H9 (cell line): ENCODE results near the gene PDE12. TPM values are rescaled to one million over a fixed set of nuclear protein-coding genes. Genes with fewer than 3 reads are reported as not detected.
A peak's percentile ranks its signal among the peaks of the same experiment; 100 is the strongest.

Source experiments
- DNase-seq: peaks from one replicate; pipeline ENCODE4 v3.0.0-alpha.2; 2017
- H2AFZ ChIP-seq: one replicate; pipeline ENCODE4 v1.6.1; 2013; ENCODE audit warnings: mild to moderate bottlenecking, low read length, control low read depth, moderate library complexity
- H2AK5ac ChIP-seq: 2 replicates; pipeline ENCODE4 v1.6.1; 2013; ENCODE audit warnings: low read length, control low read depth, mixed read lengths; ENCODE audit not compliant: insufficient read length
- H2BK120ac ChIP-seq: one replicate; pipeline ENCODE4 v1.6.1; 2013; ENCODE audit warnings: low read depth, mild to moderate bottlenecking, low read length, control low read depth, inconsistent platforms; ENCODE audit not compliant: poor library complexity, severe bottlenecking
- H2BK12ac ChIP-seq: 2 replicates; pipeline ENCODE4 v1.6.1; 2013; ENCODE audit warnings: low read length, control low read depth, mixed read lengths, low read depth; ENCODE audit not compliant: insufficient read length
- H2BK15ac ChIP-seq: 2 replicates; pipeline ENCODE4 v1.6.1; 2013; ENCODE audit warnings: low read depth, low read length, control low read depth
- H2BK20ac ChIP-seq: one replicate; pipeline ENCODE4 v1.6.1; 2013; ENCODE audit warnings: low read depth, mild to moderate bottlenecking, low read length, control low read depth, inconsistent platforms; ENCODE audit not compliant: poor library complexity, severe bottlenecking
- H2BK5ac ChIP-seq: 2 replicates; pipeline ENCODE4 v1.6.1; 2013; ENCODE audit warnings: low read length, control low read depth, mixed read lengths; ENCODE audit not compliant: insufficient read length
- H3K14ac ChIP-seq: 2 replicates; pipeline ENCODE4 v1.6.1; 2013; ENCODE audit warnings: low read length, control low read depth; ENCODE audit not compliant: insufficient read depth
- H3K18ac ChIP-seq: 2 replicates; pipeline ENCODE4 v1.6.1; 2013; ENCODE audit warnings: low read depth, mild to moderate bottlenecking, mixed read lengths, low read length, control low read depth; ENCODE audit not compliant: insufficient read length
- H3K23ac ChIP-seq: 2 replicates; pipeline ENCODE4 v1.6.1; 2013; ENCODE audit warnings: low read length, control low read depth, mixed read lengths, low read depth; ENCODE audit not compliant: insufficient read length
- H3K23me2 ChIP-seq: 2 replicates; pipeline ENCODE4 v1.6.1; 2013; ENCODE audit warnings: low read depth, mild to moderate bottlenecking, mixed read lengths, low read length, control low read depth; ENCODE audit not compliant: insufficient read length, poor library complexity, severe bottlenecking
- H3K27ac ChIP-seq: 2 replicates; pipeline ENCODE4 v1.5.1; 2013; ENCODE audit warnings: low read length, control low read depth, mixed read lengths, low read depth; ENCODE audit not compliant: insufficient read length
- H3K27me3 ChIP-seq: 2 replicates; pipeline ENCODE4 v1.6.1; 2013; ENCODE audit warnings: low read length, control low read depth, inconsistent platforms; ENCODE audit not compliant: insufficient read depth
- H3K4ac ChIP-seq: 2 replicates; pipeline ENCODE4 v1.6.1; 2013; ENCODE audit warnings: low read depth, mild to moderate bottlenecking, control low read depth, inconsistent platforms, low read length, moderate library complexity
- H3K4me1 ChIP-seq: 2 replicates; pipeline ENCODE4 v1.6.1; 2013; ENCODE audit warnings: low read length, control low read depth, inconsistent platforms; ENCODE audit not compliant: insufficient read depth
- H3K4me2 ChIP-seq: 2 replicates; pipeline ENCODE4 v1.6.1; 2013; ENCODE audit warnings: low read length, control low read depth, mixed read lengths; ENCODE audit not compliant: insufficient read length, insufficient read depth
- H3K56ac ChIP-seq: 2 replicates; pipeline ENCODE4 v1.6.1; 2013; ENCODE audit warnings: low read depth, mild to moderate bottlenecking, mixed read lengths, low read length, control low read depth; ENCODE audit not compliant: insufficient read length
- H3K79me1 ChIP-seq: 2 replicates; pipeline ENCODE4 v1.6.1; 2013; ENCODE audit warnings: low read depth, mild to moderate bottlenecking, moderate library complexity, low read length, control low read depth, inconsistent platforms; ENCODE audit not compliant: insufficient read depth, poor library complexity, severe bottlenecking
- H3K79me2 ChIP-seq: 2 replicates; pipeline ENCODE4 v1.6.1; 2013; ENCODE audit warnings: low read length, control low read depth, inconsistent platforms; ENCODE audit not compliant: insufficient read depth
- H3K9ac ChIP-seq: 2 replicates; pipeline ENCODE4 v1.6.1; 2013; ENCODE audit warnings: low read length, control low read depth, mixed read lengths; ENCODE audit not compliant: insufficient read length; ENCODE audit errors: extremely low read depth
- H3K9me3 ChIP-seq: one replicate; pipeline ENCODE4 v1.6.1; 2013; ENCODE audit warnings: low read depth, low read length, inconsistent platforms; ENCODE audit not compliant: control insufficient read depth
- H3T11ph ChIP-seq: one replicate; pipeline ENCODE4 v1.6.1; 2013; ENCODE audit warnings: mild to moderate bottlenecking, low read length, control low read depth, inconsistent platforms
- H4K20me1 ChIP-seq: one replicate; pipeline ENCODE4 v1.6.1; 2013; ENCODE audit not compliant: control insufficient read depth, insufficient read length, insufficient read depth
- H4K5ac ChIP-seq: 2 replicates; pipeline ENCODE4 v1.6.1; 2013; ENCODE audit warnings: low read depth, mild to moderate bottlenecking, mixed read lengths, low read length, control low read depth; ENCODE audit not compliant: insufficient read length
- H4K8ac ChIP-seq: replicated peaks from 2 replicates; pipeline ENCODE4 v1.6.1; 2013; ENCODE audit warnings: low read length, control low read depth, mixed read lengths, low read depth; ENCODE audit not compliant: insufficient read length
- H4K91ac ChIP-seq: 2 replicates; pipeline ENCODE4 v1.6.1; 2013; ENCODE audit warnings: low read depth, mild to moderate bottlenecking, moderate library complexity, mixed read lengths, low read length, control low read depth; ENCODE audit not compliant: insufficient read length
- H3K27ac Mint-ChIP-seq, 3 experiments: 2 replicates in 2 of 3; 3 replicates in 1 of 3; pipeline ENCODE4 v1.8.0; 2020 to 2021; ENCODE audit warnings: mixed read lengths in 3 of 3, mild to moderate bottlenecking in 1 of 3, moderate library complexity in 1 of 3
- H3K27me3 Mint-ChIP-seq: 2 replicates; pipeline ENCODE4 v1.8.0; 2021; ENCODE audit warnings: low read depth, mild to moderate bottlenecking, moderate library complexity, mixed read lengths
- H3K36me3 Mint-ChIP-seq, 3 experiments: 2 replicates in 2 of 3; 3 replicates in 1 of 3; pipeline ENCODE4 v1.8.0; 2020 to 2021; ENCODE audit warnings: low read depth in 3 of 3, mixed read lengths in 3 of 3; ENCODE audit not compliant: insufficient read depth in 1 of 3
- H3K4me1 Mint-ChIP-seq, 2 experiments: 2 replicates each; pipeline ENCODE4 v1.8.0; 2020; ENCODE audit warnings: mixed read lengths in 2 of 2
- H3K4me3 Mint-ChIP-seq, 2 experiments: 2 replicates in 1 of 2; 3 replicates in 1 of 2; pipeline ENCODE4 v1.8.0; 2020 to 2021; ENCODE audit warnings: mild to moderate bottlenecking in 2 of 2, mixed read lengths in 2 of 2, moderate library complexity in 1 of 2
- H3K9me3 Mint-ChIP-seq, 2 experiments: 2 replicates in 1 of 2; 3 replicates in 1 of 2; pipeline ENCODE4 v1.8.0; 2020; ENCODE audit warnings: mild to moderate bottlenecking in 2 of 2, mixed read lengths in 2 of 2, moderate library complexity in 1 of 2
- CTCF ChIP-seq: fragments of 200-600 bp; sonication (generic); conservative IDR thresholded peaks from 3 replicates; pipeline ENCODE4 v1.8.0; 2021; ENCODE audit warnings: antibody characterized with exemption, mild to moderate bottlenecking
- WGBS: extraction: QIAGEN DNeasy Blood & Tissue Kit; methylation state at CpG from one replicate; pipeline ENCODE4 v1.1.7; 2013; ENCODE audit warnings: missing lambda C conversion rate, low lambda C conversion rate, mixed read lengths; ENCODE audit not compliant: insufficient read length; ENCODE audit errors: extremely low coverage; 5-methylcytosine and 5-hydroxymethylcytosine counted together
- total RNA-seq: library from RNA; stranded (reverse); gene quantifications from 2 replicates; pipeline ENCODE4 v1.2.1, GENCODE V29; 2021

PDE12 gene
- total RNA-seq, 1 experiment from 2014 or later = 18.9 TPM

GRCh38 chr3:57583544-57583943 lies 27.5 kb downstream of the PDE12 start:
- Mint-ChIP-seq H3K36me3 (peaks cover 9 to 35% (median 26%) of the 10 kb centered on the region in 3 experiments; a peak in 6 of 7 replicates), H3K9me3 (no peaks in the 10 kb centered on the region), H3K4me3 (no peak overlapping the region), H3K27ac (peak overlapping the region in 1 of 3 experiments; percentile 74; a peak in 1 of 7 replicates), H3K27me3 (no peaks in the 10 kb centered on the region), H3K4me1 (peaks cover 0 to 7% of the 10 kb centered on the region in 2 experiments; a peak in 1 of 4 replicates)
- Histone ChIP-seq H3K27ac (no peak overlapping the region), H3K18ac (no peak overlapping the region), H2BK12ac (no peak overlapping the region), H3K79me2 (peaks cover 9% of the 10 kb centered on the region; the same call in 1 of the 2 replicates), H2BK5ac (no peak overlapping the region), H4K20me1 (no peaks in the 10 kb centered on the region), H2AK5ac (no peak overlapping the region), H3K23me2 (no peaks in the 10 kb centered on the region), H3K9ac (no peak overlapping the region), H3K79me1 (peaks cover 5% of the 10 kb centered on the region), H3K4me2 (no peak overlapping the region), H2BK15ac (no peak overlapping the region), H4K5ac (no peak overlapping the region), H3K4me1 (no peaks in the 10 kb centered on the region), H3K27me3 (no peaks in the 10 kb centered on the region), H2AFZ (no peak overlapping the region), H3K4ac (no peak overlapping the region), H3K9me3 (no peaks in the 10 kb centered on the region), H2BK120ac (no peak overlapping the region), H3T11ph (no peak overlapping the region), H4K91ac (no peak overlapping the region), H2BK20ac (no peak overlapping the region), H4K8ac (no peak overlapping the region), H3K14ac (no peak overlapping the region), H3K56ac (no peak overlapping the region), H3K23ac (no peak overlapping the region)
- no peak for TF ChIP-seq CTCF
- WGBS = no CpG with 5 or more reads among the region's 2 CpGs
- DNase-seq = no peak
